ENCODE data around the gene HSPA8. TPM values are rescaled to one million over a fixed set of nuclear protein-coding genes. Genes with fewer than 3 reads are reported as not detected.

Gene HSPA8
- total and polyA plus RNA-seq, 11 donors = 58.9 to 2,193 (median 1,101) TPM

DNA sequence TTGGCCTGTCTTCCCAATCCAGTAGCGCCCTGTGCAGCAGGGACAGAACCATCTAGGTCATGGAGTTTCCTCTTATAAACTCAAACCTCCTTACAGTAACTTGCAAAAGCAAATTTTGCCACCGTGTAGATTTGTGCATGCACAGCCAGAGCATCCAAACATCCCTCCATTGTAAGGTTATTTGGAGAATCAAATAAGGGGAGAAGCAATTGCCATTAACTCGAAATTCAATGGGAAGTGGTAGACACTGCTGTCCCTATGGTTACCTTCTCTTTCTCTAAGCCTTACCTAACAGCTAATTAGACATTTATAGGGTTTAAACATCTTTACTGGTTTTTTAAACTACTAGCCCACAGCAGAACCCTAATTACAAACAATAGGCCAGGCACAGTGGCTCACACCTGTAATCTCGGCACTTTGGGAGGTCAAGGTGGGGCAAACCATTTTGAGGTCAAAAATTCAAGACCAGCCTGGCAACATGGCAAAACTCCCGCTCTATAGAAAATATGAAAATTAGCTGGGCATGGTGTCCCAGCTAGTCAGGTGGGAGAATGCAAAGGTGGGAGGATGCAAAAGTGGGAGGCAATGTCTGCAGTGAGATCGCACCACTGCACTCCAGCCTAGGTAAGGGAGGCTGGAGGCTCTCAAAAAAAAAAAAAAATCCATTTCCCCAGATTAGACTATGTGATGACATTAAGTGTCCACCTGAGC, 6.6 kb downstream of the HSPA8 start:
- TF ChIP-seq POLR2A (IDR thresholded peaks at IDR 0.05) (no peak), CTCF (IDR thresholded peaks at IDR 0.05) (no peak)
- H3K4me1 ChIP-seq = peaks cover 0 to 65% (median 56%) of the 10 kb centered on the region in 12 donors
- H3K4me3 ChIP-seq = peak overlapping the region in 1 of 12 donors; percentile 1
- DNase-seq (no peak), ATAC-seq (no peak)
- intact Hi-C loops (cut with DNase I) = loop anchor here in 5 of 10 donors (2.0 to 10.0 kb wide), 2 partner anchors 191 to 193 kb away; no protein-coding TSS in a partner anchor
- 61 to 74% (median 68%) methylated on average over 6 of the region's 6 CpGs for WGBS, 4 donors
- peaks cover 4 to 80% (median 76%) of the 10 kb centered on the region in 9 donors for H3K36me3 ChIP-seq
- no peaks in the 10 kb centered on the region for H3K27me3 ChIP-seq
- no peaks in the 10 kb centered on the region for H3K9me3 ChIP-seq
- H3K27ac ChIP-seq = no peak overlapping the region

DNA sequence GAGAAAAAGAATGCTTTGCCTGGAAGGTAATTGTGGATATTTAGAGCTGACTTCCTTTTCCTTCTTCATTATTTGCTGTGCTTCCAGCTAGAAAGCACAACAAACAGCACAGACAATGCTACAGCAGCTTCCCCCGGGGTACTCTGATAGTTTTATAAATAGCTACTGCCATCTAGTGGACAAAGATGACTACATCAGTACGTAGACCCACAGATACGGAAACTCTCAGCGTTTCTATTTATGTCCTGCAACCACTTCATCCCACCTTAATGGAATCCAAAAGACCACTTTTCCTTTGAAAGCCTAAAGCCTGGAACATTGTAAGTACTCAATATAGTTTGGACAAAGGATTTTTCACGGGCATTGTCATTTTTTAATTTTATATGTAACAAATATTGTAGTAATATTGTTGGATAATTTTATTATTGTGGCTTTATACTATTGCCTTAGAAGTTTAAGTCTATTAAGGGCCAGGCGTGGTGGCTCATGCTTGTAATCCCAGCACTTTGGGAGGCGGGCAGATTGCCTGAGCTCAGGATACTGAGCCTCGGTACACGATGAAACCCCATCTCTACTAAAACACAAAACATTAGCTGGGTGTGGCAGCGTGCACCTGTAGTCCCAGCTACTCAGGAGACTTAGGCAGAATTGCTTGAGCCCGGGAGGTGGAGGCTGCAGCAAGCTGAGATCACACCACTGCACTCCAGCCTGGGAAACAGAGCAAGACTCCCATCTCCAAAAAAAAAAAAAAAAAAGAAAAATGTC, 7.5 kb downstream of the HSPA8 start:
- intact Hi-C loops (cut with DNase I) = loop anchor here in 6 of 10 donors (2.0 to 10.0 kb wide), 3 partner anchors 187 to 192 kb away; no protein-coding TSS in a partner anchor

GRCh38 chr11:123052901-123053721, 8.8 kb downstream of the HSPA8 start:
- H3K9me3 ChIP-seq = no peaks in the 10 kb centered on the region
- no peak for TF ChIP-seq CTCF (IDR thresholded peaks at IDR 0.05)
- TF ChIP-seq POLR2A (IDR thresholded peaks at IDR 0.05) = no peak
- no peak overlapping the region for H3K4me3 ChIP-seq
- peaks cover 0 to 57% (median 54%) of the 10 kb centered on the region in 9 donors for H3K36me3 ChIP-seq
- DNase-seq (no peak), ATAC-seq (peak in 1 of 4 donors; percentile 11)
- no peaks in the 10 kb centered on the region for H3K27me3 ChIP-seq
- no peak overlapping the region for H3K27ac ChIP-seq
- intact Hi-C loops (cut with DNase I) = loop anchor here in 5 of 10 donors (5.0 to 10.0 kb wide), 2 partner anchors 186 to 188 kb away; no protein-coding TSS in a partner anchor
- peaks cover 0 to 43% (median 35%) of the 10 kb centered on the region in 12 donors for H3K4me1 ChIP-seq
- WGBS, 4 donors = 94 to 98% (median 95%) methylated on average over 5 of the region's 5 CpGs

More for the DNA sequence above, 7.5 kb downstream of the HSPA8 start:
- Histone ChIP-seq H3K36me3 (peaks cover 0 to 71% (median 68%) of the 10 kb centered on the region in 9 donors), H3K4me1 (peaks cover 0 to 56% (median 48%) of the 10 kb centered on the region in 12 donors), H3K27ac (no peak overlapping the region), H3K4me3 (no peak overlapping the region), H3K9me3 (no peaks in the 10 kb centered on the region), H3K27me3 (no peaks in the 10 kb centered on the region)
- ATAC-seq (peak; percentile 72 to 89 (median 82)), DNase-seq (no peak)
- TF ChIP-seq POLR2A (IDR thresholded peaks at IDR 0.05) (no peak), CTCF (IDR thresholded peaks at IDR 0.05) (peak; percentile 62 to 83 (median 72))
- WGBS, 4 donors = 23 to 27% (median 25%) methylated on average over 11 of the region's 11 CpGs

Measured in heart left ventricle (tissue), 16 donors.